ENCODE results near the gene HAUS3.

GRCh38 chr4:2289311-2289954 lies 47.5 kb upstream of the HAUS3 start:
- TF ChIP-seq CTCF (conservative IDR thresholded peaks at IDR 0.05; ENCODE audit: low read length) (no peak), EZH2phosphoT487 (IDR thresholded peaks at IDR 0.05; ENCODE audit: borderline replicate concordance, low read depth, low read length) (no peak)

Measured in OCI-LY7 (cell line).